Panc1 (cell line): Measurements from ENCODE around the gene AHNAK. TPM values are rescaled to one million over a fixed set of nuclear protein-coding genes. Genes with fewer than 3 reads are reported as not detected.
A peak's percentile ranks its signal among the peaks of the same experiment; 100 is the strongest.
"Not testable (repeated sequence)": the region's sequence is repeated elsewhere in the genome, so short reads cannot be mapped to it uniquely, and the experiment has no call there.

Experiments used
- ATAC-seq: fragments of 200-7000 bp; cut with Tn5 transposase; 2 replicates; pipeline ENCODE4 v1.9.1; 2020; ENCODE audit warnings: mild to moderate bottlenecking, moderate library complexity
- BruUV-seq: library from RNA; stranded (reverse); fragments of 400-500 nt; replicated peaks from 2 replicates; lab custom pipeline; 2021; lab: Mats Ljungman, UMichigan
- CTCF ChIA-PET: fragments of 300-600 bp; sonication (Branson Sonifier 250); formaldehyde crosslinking; loops from one replicate; lab custom pipeline; 2022; ENCODE audit warnings: antibody characterized with exemption; lab: Charles Lee
- POLR2A ChIA-PET: fragments of 300-600 bp; sonication (Branson Sonifier 250); formaldehyde crosslinking; loops from one replicate; lab custom pipeline; 2022; ENCODE audit warnings: antibody characterized with exemption; lab: Charles Lee
- DNase-seq: peaks from one replicate; pipeline ENCODE4 v3.0.0-alpha.2; 2010; ENCODE audit warnings: low read depth, low spot score
- H3K27ac ChIP-seq: 2 replicates; pipeline ENCODE4 v1.5.1; 2011; ENCODE audit warnings: mild to moderate bottlenecking, low read length, inconsistent platforms
- H3K27me3 ChIP-seq: fragments of 200-500 bp; sonication (Bioruptor generic); 2 replicates; pipeline ENCODE4 v1.6.0; 2014; ENCODE audit warnings: low read length, inconsistent platforms; ENCODE audit not compliant: control insufficient read depth, insufficient read depth
- H3K36me3 ChIP-seq: fragments of 200-500 bp; sonication (Bioruptor generic); 2 replicates; pipeline ENCODE4 v1.5.1; 2014; ENCODE audit warnings: inconsistent platforms, mild to moderate bottlenecking, low read length, moderate library complexity; ENCODE audit not compliant: control insufficient read depth, insufficient read depth
- H3K4me1 ChIP-seq: 2 replicates; pipeline ENCODE4 v1.5.1; 2011; ENCODE audit warnings: inconsistent platforms, mild to moderate bottlenecking, low read length, moderate library complexity; ENCODE audit not compliant: control insufficient read depth, insufficient read depth
- H3K4me3 ChIP-seq, 2 experiments: 2 replicates each; pipeline ENCODE4 v1.5.1; 2011 to 2012; ENCODE audit warnings: low read depth in 2 of 2, low read length in 2 of 2, mild to moderate bottlenecking in 2 of 2, inconsistent platforms in 1 of 2, moderate library complexity in 1 of 2
- H3K9me3 ChIP-seq: fragments of 200-500 bp; sonication (Bioruptor generic); 2 replicates; pipeline ENCODE4 v1.5.1; 2014; ENCODE audit warnings: low read depth, mild to moderate bottlenecking, inconsistent platforms, low read length, moderate library complexity; ENCODE audit not compliant: control insufficient read depth, insufficient read depth
- CTCF ChIP-seq: fragments of 450-650 bp; IDR thresholded peaks from 2 replicates; pipeline ENCODE4 v1.5.1; 2017; ENCODE audit warnings: mild to moderate bottlenecking
- REST ChIP-seq, 2 experiments: IDR thresholded peaks; 2 replicates each; pipeline ENCODE4 v1.6.1; 2011 to 2012; ENCODE audit warnings: low read depth in 2 of 2, control low read depth in 1 of 2, low read length in 1 of 2, mild to moderate bottlenecking in 1 of 2, moderate library complexity in 1 of 2; ENCODE audit not compliant: insufficient read depth in 1 of 2
- SIN3A ChIP-seq: IDR thresholded peaks from 2 replicates; pipeline ENCODE4 v1.6.1; 2012; ENCODE audit warnings: low read depth, mild to moderate bottlenecking, low read length, moderate library complexity, borderline replicate concordance; ENCODE audit not compliant: insufficient read depth
- TCF7L2 ChIP-seq: IDR thresholded peaks from 2 replicates; pipeline ENCODE4 v1.6.1; 2011; ENCODE audit warnings: mild to moderate bottlenecking, low read depth, low read length, inconsistent platforms
- in situ Hi-C: cut with HindIII; loops from 2 replicates; pipeline ENCODE4 v1.10.0; 2016; ENCODE audit warnings: low sequenced_read_pairs, low pct_unique_long_range_greater_than_20kb
- intact Hi-C: fragments of 100-400 bp; cut with micrococcal nuclease; formaldehyde crosslinking; loops from one replicate; pipeline ENCODE4 v1.10.0; 2022; ENCODE audit not compliant: unreplicated experiment
- total RNA-seq: library from RNA; stranded (reverse); gene quantifications from one replicate; pipeline ENCODE4 v1.2.1, GENCODE V29; 2021; ENCODE audit not compliant: unreplicated experiment

AHNAK gene
- total RNA-seq, 1 experiment from 2014 or later, result 844 TPM

GRCh38 chr11:62588966-62589637 lies 42.5 kb upstream of the AHNAK start:
- intact Hi-C loops, result no loop called here
- in situ Hi-C loops, result no loop called here
- no peak for DNase-seq
- H3K27ac ChIP-seq, result no peak overlapping the region
- H3K36me3 ChIP-seq, result peaks cover 4% of the 10 kb centered on the region; the same call in 1 of the 2 replicates
- ChIA-PET POLR2A (interaction anchor here (0.6 kb wide), 1 partner anchor 12 kb away, joined by 8 read pairs; no protein-coding TSS in a partner anchor), CTCF (no interaction called here)
- H3K4me1 ChIP-seq, result peaks cover 24% of the 10 kb centered on the region
- H3K9me3 ChIP-seq, result no peaks in the 10 kb centered on the region
- H3K27me3 ChIP-seq, result no peaks in the 10 kb centered on the region
- no peak overlapping the region for H3K4me3 ChIP-seq
- ATAC-seq, result no peak
- TF ChIP-seq CTCF (peak; percentile 75), SIN3A (no peak)
- no TSS peak for BruUV-seq

- H3K27me3 ChIP-seq, intact Hi-C loops, H3K9me3 ChIP-seq, ATAC-seq, DNase-seq, H3K36me3 ChIP-seq, BruUV-seq, CTCF ChIA-PET, POLR2A ChIA-PET, H3K4me3 ChIP-seq, H3K4me1 ChIP-seq, in situ Hi-C loops, H3K27ac ChIP-seq: not testable (repeated sequence)
Measured at GRCh38 chr11:62585356-62585755, 38.8 kb upstream of the AHNAK start.

- POLR2A ChIA-PET, result interaction anchor here (0.7 kb wide), 1 partner anchor 180 kb away, joined by 3 read pairs; the partner anchor contains the start of gene POLR2G
- H3K27me3 ChIP-seq, intact Hi-C loops, H3K36me3 ChIP-seq, BruUV-seq, DNase-seq, CTCF ChIA-PET, H3K4me3 ChIP-seq, ATAC-seq, H3K9me3 ChIP-seq, H3K27ac ChIP-seq, H3K4me1 ChIP-seq, in situ Hi-C loops: not testable (repeated sequence)
Measured at GRCh38 chr11:62581735-62582134, 35.1 kb upstream of the AHNAK start.

- Histone ChIP-seq H3K36me3 (peaks cover 5% of the 10 kb centered on the region; the same call in 1 of the 2 replicates), H3K4me1 (peaks cover 9% of the 10 kb centered on the region), H3K9me3 (no peaks in the 10 kb centered on the region), H3K4me3 (no peak overlapping the region), H3K27ac (no peak overlapping the region), H3K27me3 (no peaks in the 10 kb centered on the region)
- no peak for DNase-seq
- POLR2A ChIA-PET, result no interaction called here
- in situ Hi-C loops (no loop called here), intact Hi-C loops (no loop called here)
- TF ChIP-seq SIN3A (no peak), REST (IDR thresholded peaks at IDR 0.05; ENCODE audit: insufficient read depth in 1 of 2, low read depth in 2 of 2, low read length in 1 of 2) (no peak), TCF7L2 (no peak)
- ATAC-seq, result no peak
- BruUV-seq, result no TSS peak
- CTCF ChIA-PET, result no interaction called here
Measured at GRCh38 chr11:62580959-62581715, 34.5 kb upstream of the AHNAK start.
